ENCODE measurements around the gene UTP15.

- TF ChIP-seq CTCF (conservative IDR thresholded peaks at IDR 0.05 in 1 of 2, IDR thresholded peaks at IDR 0.05 in 1 of 2; ENCODE audit: low read depth in 1 of 2, low read length in 2 of 2): no peak
- no peak for TF ChIP-seq EZH2 (IDR thresholded peaks at IDR 0.05; ENCODE audit: low read length, missing control alignments)
Measured at GRCh38 chr5:73619606-73620333, 54.2 kb downstream of the UTP15 start.
